Measurements from ENCODE around the gene MRPL37. TPM values are rescaled to one million over a fixed set of nuclear protein-coding genes. Genes with fewer than 3 reads are reported as not detected.
"Not testable (repeated sequence)": the region's sequence is repeated elsewhere in the genome, so short reads cannot be mapped to it uniquely, and the experiment has no call there.

MRPL37 gene
- total RNA-seq, 2 experiments from 2014 or later: 107 to 126 TPM

DNA sequence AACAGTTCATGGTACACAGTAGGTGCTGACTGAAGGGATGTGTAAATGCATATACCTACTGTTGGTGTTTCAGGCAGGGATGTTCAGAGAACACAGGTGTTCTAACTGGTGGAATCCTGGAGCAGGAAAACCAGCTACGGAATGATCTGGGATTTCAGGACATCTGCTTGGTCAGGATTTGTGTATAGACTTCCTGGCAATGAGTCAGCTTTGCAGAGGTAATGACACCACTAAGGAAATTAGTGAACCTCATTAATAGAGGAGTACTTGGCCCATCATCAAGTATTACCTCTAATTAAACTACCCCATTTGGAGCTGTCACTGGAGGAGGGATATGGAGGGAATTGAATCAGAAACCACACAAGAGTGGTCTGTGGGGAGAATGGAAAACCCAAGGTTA is 7.3 kb downstream of the MRPL37 start:
- Histone ChIP-seq H3K9me3 (ENCODE audit: low read length) (no peaks in the 10 kb centered on the region), H3K4me2 (ENCODE audit: low read length) (no peak overlapping the region), H3K36me3 (ENCODE audit: insufficient read depth, low read length) (peaks cover 90% of the 10 kb centered on the region), H3K27ac (ENCODE audit: low read depth, low read length, poor library complexity, severe bottlenecking) (no peak overlapping the region), H4K20me1 (ENCODE audit: insufficient read depth, low read length) (no peaks in the 10 kb centered on the region), H3K79me2 (ENCODE audit: insufficient read depth, low read depth, low read length) (peaks cover 19% of the 10 kb centered on the region), H3K4me1 (ENCODE audit: insufficient read depth, low read length, poor library complexity, severe bottlenecking) (peaks cover 5% of the 10 kb centered on the region), H3K4me3 (ENCODE audit: low read depth, low read length, poor library complexity, severe bottlenecking) (no peak overlapping the region), H3K9me2 (ENCODE audit: insufficient read depth, low read length) (no peaks in the 10 kb centered on the region), H2AFZ (ENCODE audit: low read length) (no peak overlapping the region)
- intact Hi-C loops (cut with micrococcal nuclease; ENCODE audit: unreplicated experiment): no loop called here
- TF ChIP-seq CTCF (conservative IDR thresholded peaks at IDR 0.05; ENCODE audit: low read length) (no peak), EZH2phosphoT487 (IDR thresholded peaks at IDR 0.05; ENCODE audit: borderline replicate concordance, low read depth, low read length) (no peak)
- ChIA-PET CTCF (ENCODE audit: unreplicated experiment) (interaction anchor here (0.6 kb wide), 1 partner anchor 483 kb away, joined by 3 read pairs; no protein-coding TSS in a partner anchor), POLR2A (no interaction called here)
- no peak for DNase-seq (ENCODE audit: low spot score)
- BruUV-seq (replicated peaks): no TSS peak

DNA sequence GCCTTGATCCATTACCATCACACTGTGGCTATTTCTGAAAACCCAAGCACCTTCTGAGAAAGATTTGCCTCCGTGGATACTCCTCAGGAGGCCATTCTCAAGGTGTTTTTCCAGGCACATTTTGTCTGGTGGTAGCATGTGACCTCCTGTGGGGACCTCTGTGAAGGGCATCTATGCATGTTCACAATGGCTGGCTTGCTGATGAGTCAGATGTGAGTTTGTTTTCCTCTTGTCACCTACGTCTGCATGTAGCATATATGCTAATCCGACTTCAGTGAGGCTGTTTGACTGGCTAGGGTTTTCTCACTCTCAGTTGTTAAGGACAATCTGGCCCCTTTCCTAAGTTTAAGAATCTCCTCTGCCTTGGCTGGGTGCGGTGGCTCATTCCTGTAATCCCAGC is 7.9 kb downstream of the MRPL37 start:
- H3K4me3 ChIP-seq (ENCODE audit: low read depth, low read length, poor library complexity, severe bottlenecking); H3K9me3 ChIP-seq (ENCODE audit: low read length); intact Hi-C loops (cut with micrococcal nuclease; ENCODE audit: unreplicated experiment); BruUV-seq (replicated peaks); H3K4me1 ChIP-seq (ENCODE audit: insufficient read depth, low read length, poor library complexity, severe bottlenecking); H3K9me2 ChIP-seq (ENCODE audit: insufficient read depth, low read length); CTCF ChIA-PET (ENCODE audit: unreplicated experiment); H4K20me1 ChIP-seq (ENCODE audit: insufficient read depth, low read length); H3K27ac ChIP-seq (ENCODE audit: low read depth, low read length, poor library complexity, severe bottlenecking); DNase-seq (ENCODE audit: low spot score); H3K4me2 ChIP-seq (ENCODE audit: low read length); H2AFZ ChIP-seq (ENCODE audit: low read length): not testable (repeated sequence)
- H3K79me2 ChIP-seq (ENCODE audit: insufficient read depth, low read depth, low read length): peaks cover 13% of the 10 kb centered on the region
- POLR2A ChIA-PET: interaction anchor here (0.7 kb wide), 1 partner anchor 431 kb away, joined by 6 read pairs; no protein-coding TSS in a partner anchor
- H3K36me3 ChIP-seq (ENCODE audit: insufficient read depth, low read length): peaks cover 90% of the 10 kb centered on the region

GRCh38 chr1:54212872-54213271 is 12.9 kb downstream of the MRPL37 start:
- Histone ChIP-seq H3K36me3 (ENCODE audit: insufficient read depth, low read length) (peaks cover 96% of the 10 kb centered on the region), H3K4me1 (ENCODE audit: insufficient read depth, low read length, poor library complexity, severe bottlenecking) (no peaks in the 10 kb centered on the region), H3K79me2 (ENCODE audit: insufficient read depth, low read depth, low read length) (no peaks in the 10 kb centered on the region), H3K4me2 (ENCODE audit: low read length) (no peak overlapping the region), H2AFZ (ENCODE audit: low read length) (no peak overlapping the region), H3K9me2 (ENCODE audit: insufficient read depth, low read length) (no peaks in the 10 kb centered on the region), H3K27ac (ENCODE audit: low read depth, low read length, poor library complexity, severe bottlenecking) (no peak overlapping the region), H4K20me1 (ENCODE audit: insufficient read depth, low read length) (no peaks in the 10 kb centered on the region), H3K4me3 (ENCODE audit: low read depth, low read length, poor library complexity, severe bottlenecking) (no peak overlapping the region), H3K9me3 (ENCODE audit: low read length) (no peaks in the 10 kb centered on the region)
- POLR2A ChIA-PET: interaction anchor here (0.8 kb wide), 1 partner anchor 11 kb away, joined by 4 read pairs; no protein-coding TSS in a partner anchor
- intact Hi-C loops (cut with micrococcal nuclease; ENCODE audit: unreplicated experiment): no loop called here
- no peak for DNase-seq (ENCODE audit: low spot score)
- no TSS peak for BruUV-seq (replicated peaks)
- CTCF ChIA-PET (ENCODE audit: unreplicated experiment): no interaction called here
- TF ChIP-seq EZH2phosphoT487 (IDR thresholded peaks at IDR 0.05; ENCODE audit: borderline replicate concordance, low read depth, low read length) (no peak), CTCF (conservative IDR thresholded peaks at IDR 0.05; ENCODE audit: low read length) (no peak)

All from OCI-LY7 (cell line).